Left lobe of liver (tissue), 1 donor: ENCODE measurements around the gene SMCP. TPM values are rescaled to one million over a fixed set of nuclear protein-coding genes. Genes with fewer than 3 reads are reported as not detected.

Source experiments
- total RNA-seq: library from RNA; stranded (reverse); gene quantifications from one replicate; pipeline ENCODE4 v1.2.1, GENCODE V29; 2021
- donor health status: DM: no; HTN: yes; CAD: no.

Gene SMCP
- total RNA-seq, 1 donor from 2014 or later, result not detected

Other genes starting within 250 kb of the SMCP start
- gene LCE2D, start 214.9 kb upstream of the SMCP start, total RNA-seq, result not detected
- not detected for gene LCE2C, start 203.0 kb upstream of the SMCP start, total RNA-seq
- gene LCE2B, start 192.2 kb upstream of the SMCP start, total RNA-seq, result not detected
- gene LCE2A, start 180.0 kb upstream of the SMCP start, total RNA-seq, result not detected
- gene LCE4A, start 170.2 kb upstream of the SMCP start, total RNA-seq, result not detected
- gene KPRP, start 120.3 kb upstream of the SMCP start, total RNA-seq, result not detected
- not detected for gene LCE1F, start 103.2 kb upstream of the SMCP start, total RNA-seq
- gene LCE1E, start 92.1 kb upstream of the SMCP start, total RNA-seq, result not detected
- gene LCE1D, start 81.6 kb upstream of the SMCP start, total RNA-seq, result not detected
- not detected for gene LCE1C, start 71.7 kb upstream of the SMCP start, total RNA-seq
- not detected for gene LCE1B, start 66.4 kb upstream of the SMCP start, total RNA-seq
- gene LCE1A, start 50.8 kb upstream of the SMCP start, total RNA-seq, result not detected
- not detected for gene LCE6A, start 35.5 kb upstream of the SMCP start, total RNA-seq
- gene LCE7A, start 18.3 kb upstream of the SMCP start, total RNA-seq, result not detected
- gene IVL, start 30.2 kb downstream of the SMCP start, total RNA-seq, result not detected
- gene SPRR5, start 68.9 kb downstream of the SMCP start, total RNA-seq, result not detected
- gene SPRR4, start 92.3 kb downstream of the SMCP start, total RNA-seq, result not detected
- not detected for gene SPRR1A, start 105.8 kb downstream of the SMCP start, total RNA-seq
- gene SPRR3, start 123.4 kb downstream of the SMCP start, total RNA-seq, result not detected
- gene SPRR1B, start 152.9 kb downstream of the SMCP start, total RNA-seq, result not detected
- not detected for gene SPRR2D, start 162.8 kb downstream of the SMCP start, total RNA-seq
- gene SPRR2A, start 179.2 kb downstream of the SMCP start, total RNA-seq, result not detected
- gene SPRR2B, start 193.3 kb downstream of the SMCP start, total RNA-seq, result not detected
- not detected for gene SPRR2E, start 216.2 kb downstream of the SMCP start, total RNA-seq
- gene SPRR2F, start 235.2 kb downstream of the SMCP start, total RNA-seq, result not detected